Osteoblast (primary cell): ENCODE data around the gene CAPN5. TPM values are rescaled to one million over a fixed set of nuclear protein-coding genes. Genes with fewer than 3 reads are reported as not detected.

Experiments used
- DNase-seq: peaks from one replicate; pipeline ENCODE4 v3.0.0; 2011; ENCODE audit warnings: low spot score, mixed read lengths; ENCODE audit not compliant: insufficient read length; ENCODE audit errors: missing footprints
- H2AFZ ChIP-seq: 2 replicates; pipeline ENCODE4 v1.6.0; 2011; ENCODE audit warnings: mild to moderate bottlenecking, low read length
- H3K27ac ChIP-seq: 2 replicates; pipeline ENCODE4 v1.5.1; 2011; ENCODE audit warnings: mild to moderate bottlenecking, low read depth, low read length, moderate library complexity
- H3K27me3 ChIP-seq: 2 replicates; pipeline ENCODE4 v1.6.0; 2012; ENCODE audit warnings: mild to moderate bottlenecking, control low read depth, inconsistent platforms, low read length, moderate library complexity; ENCODE audit not compliant: insufficient read depth
- H3K36me3 ChIP-seq: 2 replicates; pipeline ENCODE4 v1.5.1; 2011; ENCODE audit warnings: mild to moderate bottlenecking, low read length, control low read depth, moderate library complexity; ENCODE audit not compliant: insufficient read depth
- H3K4me1 ChIP-seq: 2 replicates; pipeline ENCODE4 v1.5.1; 2011; ENCODE audit warnings: mild to moderate bottlenecking, low read length, control low read depth, moderate library complexity; ENCODE audit not compliant: insufficient read depth
- H3K4me2 ChIP-seq: 2 replicates; pipeline ENCODE4 v1.6.0; 2011; ENCODE audit warnings: mild to moderate bottlenecking, low read length; ENCODE audit not compliant: insufficient read depth
- H3K4me3 ChIP-seq: fragments of 200-600 bp; sonication (generic); 3 replicates; pipeline ENCODE4 v1.5.1; 2012; ENCODE audit warnings: mild to moderate bottlenecking, low read length, inconsistent platforms; ENCODE audit not compliant: insufficient read depth
- H3K79me2 ChIP-seq: 2 replicates; pipeline ENCODE4 v1.6.0; 2012; ENCODE audit warnings: mild to moderate bottlenecking, low read length, control low read depth, inconsistent platforms; ENCODE audit not compliant: insufficient read depth
- H3K9me3 ChIP-seq: 2 replicates; pipeline ENCODE4 v1.5.1; 2011; ENCODE audit warnings: low read depth, low read length, control low read depth
- H4K20me1 ChIP-seq: 2 replicates; pipeline ENCODE4 v1.6.0; 2012; ENCODE audit warnings: mild to moderate bottlenecking, low read length, control low read depth; ENCODE audit not compliant: insufficient read depth
- total RNA-seq: library from RNA; depleted of rRNA; stranded (reverse); fragments of >200 nt; gene quantifications from 2 replicates; pipeline ENCODE4 v1.2.3, GENCODE V29; 2012
- TF ChIP-seq, protein P1 (sequence below): IDR thresholded peaks from 2 replicates; pipeline ENCODE4 v1.5.1; 2011; ENCODE audit warnings: mild to moderate bottlenecking, low read depth, low read length, moderate library complexity; ENCODE audit errors: extremely low read depth

CAPN5 gene
- total RNA-seq, 1 donor = 6.5 TPM

DNA sequence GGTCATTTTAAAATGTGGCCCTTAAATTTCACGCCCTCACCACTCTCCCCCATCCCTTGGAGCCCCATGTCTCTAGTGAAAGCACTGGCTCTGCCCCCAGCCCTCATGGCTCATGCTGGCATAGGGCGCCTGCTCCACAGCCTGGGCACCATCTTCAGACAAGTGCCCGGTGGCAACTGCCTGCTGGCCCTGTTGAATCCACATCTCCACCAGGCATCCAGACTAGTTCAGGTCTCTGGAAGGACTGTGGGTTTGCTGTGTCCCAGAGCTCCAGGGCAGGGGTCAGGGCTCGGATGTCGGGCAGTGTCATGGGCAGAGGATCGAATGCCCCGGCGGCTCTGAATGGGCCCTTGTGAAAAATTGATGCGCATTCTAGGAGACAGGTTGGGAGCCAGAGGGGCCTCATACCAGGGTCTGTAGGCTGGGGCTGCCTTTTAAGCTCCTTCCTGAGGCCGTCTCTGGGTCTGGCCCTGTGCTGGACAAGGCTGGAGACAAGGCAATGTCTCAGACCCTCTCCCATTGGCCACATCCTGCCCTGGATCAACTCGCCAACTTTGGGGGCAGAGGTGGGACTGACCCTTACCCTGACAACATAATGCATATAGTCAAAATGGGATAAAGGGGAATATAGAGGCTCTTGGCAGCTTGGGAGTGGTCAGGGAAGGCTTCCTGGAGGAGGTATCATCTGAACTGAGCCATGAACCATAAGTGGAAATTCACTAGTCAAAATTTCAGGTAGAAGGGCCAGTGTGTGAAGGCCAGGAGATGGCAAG is 62.5 kb downstream of the CAPN5 start:
- Histone ChIP-seq H4K20me1 (no peaks in the 10 kb centered on the region), H3K27ac (no peak overlapping the region), H3K4me3 (no peak overlapping the region), H3K4me2 (no peak overlapping the region), H3K36me3 (no peaks in the 10 kb centered on the region), H2AFZ (no peak overlapping the region), H3K79me2 (no peaks in the 10 kb centered on the region), H3K27me3 (no peaks in the 10 kb centered on the region), H3K4me1 (peaks cover 11% of the 10 kb centered on the region), H3K9me3 (no peaks in the 10 kb centered on the region)
- TF ChIP-seq, protein P1, sequence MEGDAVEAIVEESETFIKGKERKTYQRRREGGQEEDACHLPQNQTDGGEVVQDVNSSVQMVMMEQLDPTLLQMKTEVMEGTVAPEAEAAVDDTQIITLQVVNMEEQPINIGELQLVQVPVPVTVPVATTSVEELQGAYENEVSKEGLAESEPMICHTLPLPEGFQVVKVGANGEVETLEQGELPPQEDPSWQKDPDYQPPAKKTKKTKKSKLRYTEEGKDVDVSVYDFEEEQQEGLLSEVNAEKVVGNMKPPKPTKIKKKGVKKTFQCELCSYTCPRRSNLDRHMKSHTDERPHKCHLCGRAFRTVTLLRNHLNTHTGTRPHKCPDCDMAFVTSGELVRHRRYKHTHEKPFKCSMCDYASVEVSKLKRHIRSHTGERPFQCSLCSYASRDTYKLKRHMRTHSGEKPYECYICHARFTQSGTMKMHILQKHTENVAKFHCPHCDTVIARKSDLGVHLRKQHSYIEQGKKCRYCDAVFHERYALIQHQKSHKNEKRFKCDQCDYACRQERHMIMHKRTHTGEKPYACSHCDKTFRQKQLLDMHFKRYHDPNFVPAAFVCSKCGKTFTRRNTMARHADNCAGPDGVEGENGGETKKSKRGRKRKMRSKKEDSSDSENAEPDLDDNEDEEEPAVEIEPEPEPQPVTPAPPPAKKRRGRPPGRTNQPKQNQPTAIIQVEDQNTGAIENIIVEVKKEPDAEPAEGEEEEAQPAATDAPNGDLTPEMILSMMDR = no peak
- peak; percentile 55 for DNase-seq

DNA sequence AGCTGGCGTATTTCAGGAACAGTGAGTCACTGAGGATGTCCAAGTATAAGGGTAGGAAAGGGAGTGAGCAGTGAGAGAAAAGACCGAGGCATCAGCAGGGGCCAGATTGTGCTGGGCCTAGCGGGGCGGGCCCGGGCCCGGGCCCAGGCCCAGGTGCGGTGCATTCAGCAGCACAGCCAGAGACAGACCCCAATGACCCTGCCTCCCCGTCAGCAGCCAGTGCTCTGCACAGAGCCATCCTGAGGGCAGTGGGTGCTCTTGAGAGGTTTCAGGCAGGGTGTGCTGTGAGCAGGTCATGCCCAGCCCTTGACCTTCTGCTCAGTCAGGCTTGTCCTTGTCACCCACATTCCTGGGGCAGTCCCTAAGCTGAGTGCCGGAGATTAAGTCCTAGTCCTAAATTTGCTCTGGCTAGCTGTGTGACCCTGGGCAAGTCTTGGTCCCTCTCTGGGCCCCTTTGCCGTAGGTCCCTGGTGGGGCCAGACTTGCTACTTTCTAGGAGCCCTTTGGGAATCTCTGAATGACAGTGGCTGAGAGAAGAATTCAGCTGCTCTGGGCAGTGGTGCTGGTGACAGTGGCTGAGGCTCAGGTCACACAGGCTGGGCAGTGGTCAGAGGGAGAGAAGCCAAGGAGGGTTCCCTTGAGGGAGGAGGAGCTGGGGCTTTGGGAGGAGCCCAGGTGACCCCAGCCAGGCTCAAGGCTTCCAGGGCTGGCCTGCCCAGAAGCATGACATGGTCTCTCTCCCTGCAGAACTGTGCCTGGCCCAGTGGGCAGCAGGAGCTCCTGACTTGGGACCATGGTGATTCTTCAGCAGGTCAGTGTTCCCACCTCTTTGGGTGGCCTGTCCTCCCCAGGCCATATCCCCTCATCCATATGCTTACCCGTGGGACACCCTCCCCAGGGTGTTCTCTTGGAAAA is 63.3 kb downstream of the CAPN5 start:
- TF ChIP-seq, protein P1 = no peak
- Histone ChIP-seq H3K27me3 (no peaks in the 10 kb centered on the region), H2AFZ (no peak overlapping the region), H3K36me3 (no peaks in the 10 kb centered on the region), H4K20me1 (no peaks in the 10 kb centered on the region), H3K4me3 (no peak overlapping the region), H3K79me2 (no peaks in the 10 kb centered on the region), H3K27ac (no peak overlapping the region), H3K4me1 (peaks cover 11% of the 10 kb centered on the region), H3K9me3 (no peaks in the 10 kb centered on the region), H3K4me2 (no peak overlapping the region)
- DNase-seq = peak; percentile 60

- Histone ChIP-seq H3K36me3 (no peaks in the 10 kb centered on the region), H3K9me3 (no peaks in the 10 kb centered on the region), H3K79me2 (no peaks in the 10 kb centered on the region), H2AFZ (no peak overlapping the region), H4K20me1 (no peaks in the 10 kb centered on the region), H3K27ac (no peak overlapping the region), H3K4me2 (no peak overlapping the region), H3K4me3 (no peak overlapping the region), H3K27me3 (no peaks in the 10 kb centered on the region), H3K4me1 (peaks cover 11% of the 10 kb centered on the region)
- TF ChIP-seq, protein P1 = no peak
- DNase-seq = peak; percentile 85
Observed at GRCh38 chr11:77130763-77131513, 64.2 kb downstream of the CAPN5 start.
